Cortex of kidney (tissue), 1 donor: Measurements from ENCODE around the gene ADGRF5.
"Not testable (repeated sequence)": the region's sequence is repeated elsewhere in the genome, so short reads cannot be mapped to it uniquely, and the experiment has no call there.

Experiments
- DNase-seq: peaks from one replicate; lab custom pipeline; 2025; lab: John Stamatoyannopoulos, UW

Gene ADGRF5

DNA sequence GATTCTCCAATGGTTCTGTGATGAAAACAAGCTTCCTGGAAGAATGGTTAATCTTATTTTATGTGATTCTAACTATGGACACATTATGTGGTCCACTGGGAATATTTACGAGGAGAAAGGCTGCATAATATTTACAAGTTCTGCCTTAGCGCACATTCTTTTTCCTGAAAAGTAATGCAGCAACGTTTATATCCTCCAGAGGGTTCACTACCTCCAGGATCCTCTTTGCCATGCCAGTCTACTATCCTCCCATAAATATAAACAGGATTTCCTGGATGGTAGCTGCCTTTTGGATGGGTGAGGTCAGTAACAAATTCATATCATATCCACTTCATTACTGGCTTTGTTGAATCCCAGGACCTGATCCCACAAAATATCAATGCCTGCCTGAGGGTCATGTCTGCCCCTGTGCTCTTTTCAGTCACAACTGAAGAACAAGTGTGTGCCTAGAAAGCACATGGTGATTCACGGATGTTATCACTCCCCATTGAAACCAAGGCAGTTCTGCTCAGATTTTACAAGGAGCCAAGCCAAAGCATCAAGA lies 30.4 kb downstream of the ADGRF5 start:
- no peak for DNase-seq

DNA sequence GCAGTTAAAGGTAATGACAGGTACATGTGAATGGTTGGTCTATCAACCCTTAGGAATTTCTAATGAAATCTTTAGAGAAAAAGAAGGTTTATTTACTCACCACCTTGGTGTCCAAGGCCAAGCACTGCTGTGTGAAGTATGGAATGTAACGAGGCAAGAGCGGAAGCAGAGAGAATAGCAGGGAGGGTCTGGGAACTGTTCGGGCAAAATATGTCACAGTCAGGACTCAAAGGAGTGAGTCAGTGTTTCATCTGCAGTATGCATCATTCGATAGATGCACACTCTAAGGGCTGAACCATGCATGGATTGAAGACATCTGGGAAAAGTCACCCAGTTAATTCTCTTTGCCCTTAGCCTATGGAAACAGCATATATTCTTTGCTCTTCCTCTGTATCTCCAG lies 33.2 kb downstream of the ADGRF5 start:
- no peak for DNase-seq

- DNase-seq, result no peak
Observed at GRCh38 chr6:46888031-46888430, 33.7 kb downstream of the ADGRF5 start.

DNA sequence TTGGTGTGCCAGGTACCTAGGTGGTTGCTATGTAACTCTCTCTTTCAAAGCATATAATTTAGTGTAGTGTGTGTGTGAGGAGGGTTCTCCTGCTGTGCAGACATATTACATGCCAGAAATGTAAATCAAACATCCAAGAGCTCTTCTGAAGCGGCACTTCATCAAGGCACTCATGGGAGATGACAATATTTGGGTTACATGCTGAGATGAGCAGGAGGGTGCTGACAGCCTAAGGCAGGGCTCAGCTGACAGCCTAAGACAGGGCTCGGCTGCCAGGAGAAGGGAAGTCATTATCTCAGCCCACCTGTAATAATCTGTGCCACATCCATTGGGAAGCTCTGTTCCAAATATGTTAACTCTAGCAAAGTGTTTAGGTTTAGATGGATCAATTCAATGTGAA lies 39.1 kb downstream of the ADGRF5 start:
- DNase-seq, result no peak

- no peak for DNase-seq
Observed at GRCh38 chr6:46879003-46879402, 42.7 kb downstream of the ADGRF5 start.

DNA sequence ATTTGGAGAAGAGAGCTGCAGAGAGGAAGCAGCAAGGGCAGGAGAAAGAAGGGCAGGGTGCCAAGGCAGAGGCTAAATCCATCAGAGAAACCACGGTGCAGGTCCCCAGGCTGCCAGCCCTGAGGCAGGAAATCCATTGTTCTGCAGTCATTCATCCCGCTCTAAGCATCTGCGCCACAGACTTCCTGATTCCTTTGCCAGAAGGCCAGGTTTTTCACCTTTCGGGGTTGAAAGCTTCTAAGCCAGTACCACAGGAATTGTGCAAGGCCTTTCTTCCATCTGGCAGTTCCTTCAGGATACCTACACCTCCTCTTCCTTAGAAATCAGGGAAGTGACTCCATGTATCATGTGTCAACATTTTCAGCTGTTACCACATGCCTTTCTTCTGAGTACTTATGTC lies 45.6 kb downstream of the ADGRF5 start:
- no peak for DNase-seq

- no peak for DNase-seq
Observed at GRCh38 chr6:46867411-46867810, 54.3 kb downstream of the ADGRF5 start.

DNA sequence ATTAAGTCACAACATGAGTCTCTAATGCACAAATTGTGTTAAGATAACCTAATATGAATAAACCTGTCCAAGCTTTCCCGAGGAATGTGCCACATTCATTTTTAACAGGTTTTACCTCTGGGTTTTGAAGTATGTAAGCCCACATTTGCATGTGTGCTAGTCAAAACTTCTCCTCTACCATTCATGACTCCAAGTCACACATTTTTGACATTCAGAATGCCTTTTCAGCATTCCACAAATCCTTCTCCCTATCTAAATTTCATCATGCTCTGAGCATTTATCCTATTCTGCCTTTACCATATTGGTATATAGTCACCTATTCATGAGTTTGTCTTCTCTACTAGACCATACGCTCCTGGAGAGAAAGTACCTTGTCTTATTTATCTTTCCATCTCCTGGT lies 56.5 kb downstream of the ADGRF5 start:
- DNase-seq, result no peak

- DNase-seq, result no peak
Observed at GRCh38 chr6:46863791-46864190, 57.9 kb downstream of the ADGRF5 start.

- DNase-seq, result no peak
Observed at GRCh38 chr6:46862381-46862780, 59.4 kb downstream of the ADGRF5 start.

GRCh38 chr6:46855966-46856365 lies 65.8 kb downstream of the ADGRF5 start:
- DNase-seq, result not testable (repeated sequence)

DNA sequence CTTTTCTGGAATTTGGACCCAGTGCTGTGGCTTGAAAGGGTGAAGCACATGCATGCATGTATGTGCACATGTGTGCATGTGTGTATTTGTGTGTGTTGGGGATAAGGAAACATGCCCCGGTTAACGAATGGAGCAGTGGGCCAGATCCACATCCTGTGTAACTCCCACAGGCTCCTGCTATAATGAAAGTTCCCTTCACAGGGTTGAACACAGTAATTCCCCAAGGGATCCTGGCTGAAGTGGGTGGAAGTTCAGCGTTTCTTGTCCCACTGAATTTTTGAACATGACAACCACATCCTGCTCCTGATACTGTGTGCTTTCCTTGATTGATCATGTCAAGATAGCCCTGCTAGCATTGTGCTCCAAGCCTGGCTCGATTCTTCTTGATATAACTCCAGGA lies 70.2 kb downstream of the ADGRF5 start:
- DNase-seq, result not testable (repeated sequence)

GRCh38 chr6:46850792-46851191 lies 70.9 kb downstream of the ADGRF5 start:
- no peak for DNase-seq

GRCh38 chr6:46849361-46849690 lies 72.4 kb downstream of the ADGRF5 start:
- DNase-seq, result no peak

GRCh38 chr6:46848684-46849360 lies 72.9 kb downstream of the ADGRF5 start:
- DNase-seq, result no peak

DNA sequence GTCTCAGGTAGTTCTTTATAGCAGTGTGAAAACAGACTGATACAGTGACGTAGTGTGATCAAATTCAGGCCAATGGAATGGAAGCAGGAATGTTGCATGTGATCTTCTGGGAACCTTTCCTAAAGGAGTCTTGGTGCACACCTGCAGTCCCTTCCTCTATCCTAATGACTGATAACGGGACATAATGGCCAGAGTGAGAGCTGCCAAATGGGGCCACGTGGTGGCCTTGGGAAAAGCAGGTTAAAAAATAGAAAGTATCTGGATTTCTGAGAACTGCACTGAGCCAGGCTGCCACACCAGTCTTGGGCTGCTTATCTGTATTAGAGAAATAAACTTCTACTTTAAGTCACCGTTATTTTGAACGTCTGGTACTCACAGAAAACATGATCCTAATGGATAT lies 76.6 kb downstream of the ADGRF5 start:
- DNase-seq, result no peak

DNA sequence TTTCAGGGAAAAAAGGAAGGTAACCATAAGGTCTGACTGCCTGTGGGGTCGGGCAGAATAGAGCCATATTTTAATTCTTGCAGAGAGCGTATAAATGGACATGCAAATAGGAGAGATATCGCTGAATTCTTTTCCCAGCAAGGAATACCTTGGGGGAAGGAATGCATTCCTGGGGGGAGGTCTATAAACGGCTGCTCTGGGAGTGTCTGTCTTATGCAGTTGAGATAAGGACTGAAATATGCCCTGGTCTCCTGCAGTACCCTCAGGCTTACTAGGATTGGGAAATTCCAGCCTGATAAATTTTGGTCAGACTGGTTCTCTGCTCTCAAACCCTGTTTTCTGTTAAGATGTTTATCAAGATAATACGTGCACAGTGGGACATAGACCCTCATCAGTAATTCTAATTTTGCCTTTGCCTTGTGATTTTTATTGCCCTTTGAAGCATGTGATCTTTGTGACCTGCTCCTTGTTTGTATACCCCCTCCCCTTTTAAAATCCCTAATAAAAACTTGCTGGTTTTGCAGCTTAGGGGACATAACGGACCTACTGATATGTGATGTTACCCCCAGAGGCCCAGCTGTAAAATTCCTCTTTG lies 79.4 kb downstream of the ADGRF5 start:
- not testable (repeated sequence) for DNase-seq

- no peak for DNase-seq
Observed at GRCh38 chr6:46838033-46838432, 83.7 kb downstream of the ADGRF5 start.

GRCh38 chr6:46834991-46835390 lies 86.7 kb downstream of the ADGRF5 start:
- DNase-seq, result not testable (repeated sequence)

GRCh38 chr6:46834257-46834916 lies 87.4 kb downstream of the ADGRF5 start:
- not testable (repeated sequence) for DNase-seq

DNA sequence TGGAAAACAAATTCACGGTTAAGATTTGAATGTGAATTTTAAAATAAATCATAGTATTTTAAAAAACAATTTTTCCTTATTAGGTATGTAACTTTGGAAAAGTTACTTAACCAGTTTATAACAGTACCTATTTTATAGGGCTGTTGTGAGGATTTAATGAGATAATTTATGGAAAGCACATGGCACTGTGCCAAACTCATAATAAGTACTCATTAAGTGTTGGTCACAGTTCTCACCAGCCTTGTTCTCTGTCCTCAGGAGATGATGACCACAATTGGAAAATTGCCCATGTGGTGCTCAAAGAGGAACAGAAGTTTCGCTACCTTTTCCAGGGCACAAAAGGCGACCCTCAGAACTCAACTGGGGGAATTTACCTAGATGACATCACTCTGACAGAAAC lies 88.9 kb downstream of the ADGRF5 start:
- no peak for DNase-seq

DNA sequence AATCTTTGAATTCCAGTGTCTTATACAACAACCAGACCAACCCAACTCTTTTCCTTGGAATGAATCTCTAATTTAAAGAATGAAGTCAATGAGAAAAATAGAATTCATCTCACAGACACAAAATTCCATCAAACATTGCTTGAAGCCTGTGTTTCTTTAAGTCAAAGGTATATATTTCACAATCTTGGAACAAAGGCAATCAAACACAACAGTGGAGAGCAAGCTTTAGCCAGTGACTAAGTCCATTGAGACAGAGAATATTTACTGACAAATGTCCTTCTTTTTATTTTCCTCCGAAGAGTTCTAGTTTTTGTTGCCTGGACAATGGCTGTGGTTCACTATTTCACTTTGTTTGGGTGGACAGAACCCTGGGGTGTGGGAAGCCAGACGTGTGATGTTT lies 92.8 kb downstream of the ADGRF5 start:
- no peak for DNase-seq

DNA sequence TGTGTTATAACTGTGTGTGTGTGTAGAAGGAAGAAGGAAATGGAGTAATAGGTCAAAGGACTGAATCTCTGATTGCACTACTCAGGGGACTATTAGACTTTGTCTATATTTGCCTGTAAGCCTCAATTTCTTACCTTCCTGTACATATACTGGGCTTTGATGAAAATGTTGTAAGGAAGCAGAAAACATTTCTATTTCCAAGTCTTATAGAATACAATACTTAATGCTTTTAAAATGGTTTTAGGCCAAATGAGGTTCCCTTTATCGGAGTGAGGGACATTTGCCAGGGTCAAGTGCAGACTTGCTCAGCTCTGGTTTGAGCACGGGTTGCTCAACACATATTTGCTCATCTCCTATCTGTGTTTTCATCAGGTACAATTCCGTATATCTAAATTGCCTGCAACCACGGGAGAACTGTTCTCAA lies 100.3 kb downstream of the ADGRF5 start:
- no peak for DNase-seq
